Measurements from ENCODE around the gene DDC.

The DDC gene

DNA sequence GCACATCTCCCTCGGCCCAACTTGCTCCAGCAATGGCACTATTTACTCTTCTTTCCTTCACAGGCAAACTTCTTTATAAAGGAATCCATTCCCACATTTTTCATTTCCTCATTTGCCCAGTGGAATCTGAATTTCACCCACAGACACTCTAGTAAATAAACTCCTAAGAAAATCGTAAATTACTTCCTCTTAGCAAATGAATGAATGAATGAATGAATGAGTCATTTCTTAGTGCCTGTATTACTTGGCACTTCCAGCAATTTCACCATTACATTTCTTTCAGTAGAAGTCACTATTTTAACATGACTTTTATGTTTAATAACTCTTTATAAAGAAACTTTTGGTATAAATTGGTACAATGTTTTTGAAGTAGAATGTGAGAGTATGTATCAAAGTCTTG is 55.7 kb downstream of the DDC start:
- no peak for DNase-seq

DNA sequence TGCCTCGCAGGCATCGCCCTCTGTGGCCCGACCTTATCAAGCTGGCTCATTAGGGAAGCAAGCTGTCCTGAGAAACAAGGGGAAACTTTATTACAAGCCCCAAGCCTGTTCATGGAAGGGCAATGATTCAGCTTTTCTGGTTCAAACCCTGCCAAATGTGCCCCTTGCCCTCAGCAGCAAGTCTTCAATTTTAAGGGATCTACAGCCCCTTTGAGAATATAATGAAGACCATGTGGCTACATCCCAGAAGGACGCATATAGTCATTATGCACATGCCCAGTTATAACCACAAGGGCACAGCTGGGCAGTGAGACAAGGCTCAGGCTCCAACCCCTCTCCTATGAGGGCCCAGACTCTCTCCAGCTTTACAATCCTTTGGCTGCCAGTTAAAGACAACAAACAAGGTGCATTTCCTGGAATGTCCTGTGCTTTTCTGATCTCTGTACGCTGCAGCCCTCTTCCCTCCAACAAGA is 56.7 kb downstream of the DDC start:
- DNase-seq, result no peak

DNA sequence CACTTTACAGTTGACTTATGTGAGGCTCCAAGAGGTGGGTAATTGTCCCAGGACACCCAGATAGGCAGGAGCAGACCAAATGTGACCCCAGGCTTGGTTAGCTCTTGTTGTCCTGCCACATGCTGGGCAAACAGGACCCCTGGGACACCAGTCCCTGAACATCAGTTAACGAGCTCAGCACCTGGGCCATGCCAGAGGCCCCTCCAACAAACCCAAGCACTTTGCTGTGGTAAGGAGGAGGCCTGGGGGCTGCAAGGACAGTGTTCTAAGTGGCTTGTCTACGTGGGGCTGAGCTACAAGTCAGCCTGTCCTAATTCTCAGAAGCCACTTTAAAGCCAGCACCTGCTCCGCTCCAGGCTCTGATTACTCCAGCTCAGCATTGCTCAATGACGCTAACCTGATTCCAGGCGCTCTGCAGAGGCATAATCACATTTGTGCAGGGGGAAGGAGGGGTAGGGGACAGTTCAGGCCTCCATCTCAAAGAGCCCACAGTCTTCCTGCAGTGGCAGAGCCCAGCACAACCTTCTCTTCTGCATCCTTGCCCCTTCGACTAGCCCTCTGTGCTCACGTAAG is 57.2 kb downstream of the DDC start:
- peak; percentile 28 for DNase-seq

DNA sequence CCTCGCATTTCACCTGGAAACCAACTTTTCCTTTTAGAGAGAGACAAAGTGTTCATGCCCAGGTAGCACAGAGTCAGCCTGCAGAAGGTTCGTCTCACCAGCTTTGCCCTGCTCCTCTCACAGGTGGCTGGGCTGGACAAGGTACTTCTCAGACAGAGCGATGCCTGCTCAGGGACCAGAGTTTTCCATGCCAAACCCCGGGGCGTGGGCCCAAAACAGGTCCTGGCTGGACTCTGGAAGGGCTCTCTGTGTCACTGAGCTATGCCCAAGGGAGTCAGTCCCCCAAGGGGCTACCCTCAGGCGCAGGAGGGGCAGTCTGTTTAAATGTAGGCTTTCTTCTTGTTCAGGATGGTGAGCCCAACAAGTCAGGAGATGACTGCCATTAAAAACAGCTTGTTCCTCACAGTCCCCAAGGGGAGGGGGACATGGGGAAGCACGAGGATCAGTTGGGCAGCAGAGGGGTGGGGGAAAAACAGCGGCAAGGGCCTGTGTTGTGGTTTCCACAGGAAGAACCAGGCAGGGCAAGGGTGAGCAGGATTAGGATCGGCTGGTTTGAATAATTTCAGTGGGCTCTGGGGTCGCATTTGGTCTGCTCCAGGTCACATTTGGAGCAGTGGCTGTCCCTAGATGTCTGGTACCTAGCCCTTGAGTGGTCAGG is 59.5 kb downstream of the DDC start:
- no peak for DNase-seq

DNA sequence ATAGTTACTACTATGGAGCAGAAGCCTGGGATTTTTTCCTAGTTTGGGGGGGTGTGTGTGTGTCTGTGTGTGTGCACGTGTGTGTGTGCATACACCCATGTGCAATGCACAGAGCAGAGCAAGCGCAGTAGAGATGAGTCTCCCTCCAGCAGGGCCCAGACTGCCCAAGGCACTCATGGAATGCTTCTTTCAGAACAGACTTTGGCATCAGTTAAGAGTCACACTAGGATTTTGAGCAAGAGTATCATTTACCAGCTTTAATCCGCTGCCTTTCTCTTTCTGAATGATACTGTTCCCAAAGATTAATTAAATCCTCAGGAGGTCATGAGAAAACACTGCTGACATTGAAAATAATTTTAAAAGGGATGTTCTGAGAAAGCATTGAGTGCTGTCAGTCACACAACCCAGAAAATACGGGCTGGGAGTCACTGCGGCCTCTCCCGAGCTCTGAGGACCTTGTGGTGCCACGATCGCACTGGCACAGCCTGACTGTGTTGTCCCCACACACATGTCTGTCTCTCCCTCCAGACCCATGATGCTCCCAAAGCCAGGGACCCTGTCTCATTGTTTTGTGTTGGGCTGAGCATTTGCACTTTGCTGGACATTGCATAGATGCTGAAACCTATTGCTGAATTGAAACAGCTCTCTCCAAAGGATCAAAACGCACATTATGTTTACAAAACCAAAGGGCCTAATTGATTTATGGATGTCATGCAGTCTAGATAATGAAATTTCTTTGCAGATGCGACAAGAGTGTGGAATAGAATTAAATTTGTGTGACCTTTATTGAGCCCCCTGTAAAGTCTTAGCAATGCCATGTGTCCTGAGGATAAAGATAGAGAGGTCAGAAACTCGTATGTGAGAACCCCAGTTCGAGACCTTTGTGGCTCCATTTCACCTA is 60.3 kb downstream of the DDC start:
- no peak for DNase-seq

DNA sequence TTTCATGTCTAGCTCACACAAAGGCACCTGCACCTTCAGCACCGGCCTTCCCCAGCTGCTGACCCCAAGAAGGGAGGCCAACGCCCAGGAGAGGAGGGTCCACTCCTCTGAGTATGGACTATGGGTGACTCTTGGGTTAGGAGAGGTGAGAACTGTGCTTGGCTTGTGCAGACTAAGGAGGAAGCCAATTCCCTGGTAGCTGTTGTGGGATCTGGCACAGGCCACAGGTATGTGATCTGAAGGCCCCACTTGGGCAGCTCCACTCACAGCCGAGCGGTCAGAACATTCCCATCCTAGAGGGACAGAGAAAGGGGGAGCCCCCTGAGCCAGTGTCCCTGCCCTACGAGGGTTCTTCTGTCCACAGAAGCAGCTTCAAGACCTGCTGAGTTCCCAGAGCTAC is 62.3 kb downstream of the DDC start:
- no peak for DNase-seq

DNA sequence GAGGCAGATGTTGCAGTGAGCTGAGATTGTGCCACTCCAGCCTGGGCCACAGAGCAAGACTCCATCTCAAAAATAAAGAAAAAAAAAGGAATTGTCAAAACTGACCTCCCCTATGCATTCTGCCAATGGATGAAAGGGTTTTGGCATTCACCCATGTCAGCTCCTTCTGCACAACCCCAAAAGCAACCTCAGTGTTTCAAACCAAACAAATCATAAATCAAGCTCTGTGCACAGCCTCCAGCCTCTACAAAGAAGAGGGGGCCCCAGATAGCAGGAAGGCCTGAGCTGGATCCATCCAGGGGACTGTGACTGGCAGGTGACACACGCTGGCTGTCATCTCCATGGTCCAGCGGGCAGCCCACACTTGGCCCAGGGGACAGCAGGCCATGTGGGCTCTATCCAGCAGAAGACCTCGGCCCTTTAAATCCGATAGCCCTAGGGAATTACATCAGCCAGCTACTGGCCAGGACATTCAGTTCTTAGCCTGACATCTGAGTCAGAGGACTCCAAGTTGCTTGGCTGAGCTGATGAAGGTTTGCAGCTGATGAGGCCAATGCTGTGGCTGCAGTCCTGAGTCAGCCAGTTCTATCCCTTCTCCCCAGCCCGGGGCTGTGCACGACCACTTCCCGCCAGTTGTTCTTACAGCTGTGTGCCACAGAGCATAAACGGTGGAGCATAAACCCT is 63.1 kb downstream of the DDC start:
- no peak for DNase-seq

DNA sequence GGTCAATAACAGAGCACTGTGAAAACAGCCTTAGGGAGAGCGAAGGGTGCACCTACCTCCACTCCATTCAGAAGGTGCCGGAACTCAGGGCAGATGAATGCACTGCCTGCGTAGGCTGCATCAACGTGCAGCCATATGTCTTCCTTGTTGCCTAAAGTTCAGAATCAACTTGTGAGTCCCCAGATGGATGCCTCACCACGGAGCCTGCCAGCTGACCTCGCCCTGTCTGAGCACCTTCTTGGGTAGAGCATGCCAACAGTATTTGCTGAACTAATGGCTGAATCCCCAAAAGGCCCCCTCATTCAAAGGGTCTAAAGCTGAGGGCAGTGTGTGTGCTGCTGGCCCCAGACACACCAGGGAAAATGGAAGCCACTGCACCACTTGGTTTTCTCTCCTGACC is 66.1 kb downstream of the DDC start:
- DNase-seq, result no peak

DNA sequence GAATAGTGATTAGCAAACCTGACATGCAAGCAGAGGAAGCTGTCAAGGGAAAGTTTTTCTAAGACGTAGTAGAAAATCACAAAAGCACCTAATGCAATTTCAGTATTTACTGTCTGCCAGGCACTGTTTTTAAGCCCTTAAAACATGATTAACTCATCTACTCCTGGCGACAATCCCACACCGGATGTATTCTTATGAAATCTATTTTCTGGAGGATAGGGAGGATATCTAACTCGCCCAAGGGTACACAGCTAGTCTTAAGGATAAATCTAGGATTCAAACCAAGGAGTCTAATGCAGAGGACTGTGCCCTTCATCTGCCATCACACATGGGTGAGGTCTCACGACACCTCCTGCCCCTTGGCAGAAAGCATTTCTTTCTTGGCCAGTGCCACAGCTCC is 67.2 kb downstream of the DDC start:
- DNase-seq, result no peak

DNA sequence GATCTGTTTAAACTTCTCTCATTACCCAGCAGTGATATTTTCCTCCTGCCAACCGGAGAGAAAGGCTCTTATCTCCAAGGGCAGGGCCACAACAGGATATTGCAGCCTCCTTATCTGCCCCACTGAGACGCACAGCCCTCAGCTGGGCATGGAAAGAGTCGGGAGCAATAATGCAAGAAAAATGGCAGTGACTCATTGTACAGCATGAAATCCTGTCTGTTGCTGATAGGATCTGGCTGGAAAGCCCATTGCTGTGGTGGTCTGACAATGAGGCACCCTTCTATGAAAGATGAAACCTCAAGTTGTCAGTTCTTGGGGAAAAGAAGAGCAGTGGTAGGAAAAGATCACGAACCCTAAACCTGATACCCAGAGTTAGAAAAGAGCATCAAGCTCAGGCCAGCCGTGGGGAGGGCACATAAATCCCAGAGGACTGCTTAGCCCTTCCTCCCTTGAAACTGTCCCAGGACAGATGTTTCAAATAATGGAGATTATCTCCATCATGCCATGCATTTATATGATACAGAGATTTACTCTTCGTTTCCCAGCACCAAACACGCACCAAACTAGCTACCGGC is 68.0 kb downstream of the DDC start:
- no peak for DNase-seq

DNA sequence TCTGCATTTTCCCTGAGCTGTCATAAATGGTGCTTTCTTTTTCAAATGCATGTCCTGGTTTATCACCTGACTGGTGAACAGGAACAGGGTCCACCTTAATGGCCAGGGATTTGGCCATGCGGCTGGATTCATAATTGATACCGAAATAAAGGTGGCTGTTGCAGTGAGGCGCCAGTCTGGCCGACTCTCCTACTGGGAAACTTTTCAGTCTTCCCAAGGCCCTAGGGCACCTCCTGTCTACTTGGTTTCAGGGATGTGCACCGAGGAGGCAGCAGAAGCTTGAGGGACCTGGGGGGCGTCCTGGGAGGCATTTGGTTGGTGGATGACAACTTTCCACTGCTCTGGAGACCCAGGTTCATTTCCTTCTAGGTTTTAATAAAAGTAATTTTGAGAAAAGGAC is 68.6 kb downstream of the DDC start:
- no peak for DNase-seq

DNA sequence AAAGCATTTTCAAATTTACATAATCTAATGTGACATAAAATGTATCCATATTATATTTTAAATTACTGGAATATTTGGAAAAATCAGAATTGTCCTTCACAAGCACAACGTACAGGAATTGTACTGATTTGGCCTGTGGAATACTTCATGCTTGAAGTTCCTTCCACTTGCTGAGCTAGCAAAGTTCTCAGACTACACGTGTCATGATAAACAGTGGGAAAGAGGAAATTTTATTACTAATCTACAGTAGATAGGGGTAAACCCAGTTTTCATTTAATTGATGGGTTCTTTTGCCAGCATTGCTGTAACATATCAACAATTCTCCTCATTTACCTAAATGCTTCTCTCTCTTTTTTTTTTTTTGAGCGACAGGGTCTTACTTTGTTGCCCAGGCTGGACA is 69.5 kb downstream of the DDC start:
- DNase-seq, result no peak

DNA sequence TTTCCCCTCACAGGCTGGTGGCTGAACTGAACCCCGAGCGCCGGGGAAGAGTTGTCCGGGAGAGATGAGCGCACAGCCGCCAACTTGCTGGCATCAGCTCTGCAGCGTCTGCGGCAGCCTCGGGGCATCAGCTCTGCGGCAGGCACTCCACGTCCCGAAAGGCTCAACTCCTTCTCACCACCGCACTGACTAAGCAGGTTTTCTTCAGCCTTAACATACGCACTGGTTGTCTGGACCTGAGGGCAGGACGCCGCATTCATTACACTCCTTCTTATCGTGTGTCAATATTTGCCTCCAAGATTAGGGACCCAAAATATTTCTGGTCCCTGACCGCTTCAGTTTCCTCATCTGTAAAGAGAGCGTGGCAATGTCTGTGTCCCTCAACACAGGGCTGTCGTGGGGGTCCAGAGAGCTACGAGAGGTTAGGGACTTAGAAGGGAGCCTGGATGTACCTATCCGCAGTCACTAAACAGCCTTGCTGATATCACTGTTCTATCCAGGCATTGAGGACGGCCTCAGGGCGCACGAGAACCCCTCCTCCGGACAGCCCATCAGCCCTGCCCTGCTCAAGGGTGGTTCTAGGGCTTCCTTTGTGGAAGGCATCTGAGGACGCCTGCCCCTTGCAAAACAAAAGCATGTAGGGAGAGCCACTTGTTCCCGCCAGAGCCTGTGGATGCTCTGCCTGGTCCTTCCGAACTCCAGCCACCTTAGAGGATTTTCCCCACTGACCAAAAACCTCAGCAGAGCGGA is 72.3 kb downstream of the DDC start:
- DNase-seq, result no peak

DNA sequence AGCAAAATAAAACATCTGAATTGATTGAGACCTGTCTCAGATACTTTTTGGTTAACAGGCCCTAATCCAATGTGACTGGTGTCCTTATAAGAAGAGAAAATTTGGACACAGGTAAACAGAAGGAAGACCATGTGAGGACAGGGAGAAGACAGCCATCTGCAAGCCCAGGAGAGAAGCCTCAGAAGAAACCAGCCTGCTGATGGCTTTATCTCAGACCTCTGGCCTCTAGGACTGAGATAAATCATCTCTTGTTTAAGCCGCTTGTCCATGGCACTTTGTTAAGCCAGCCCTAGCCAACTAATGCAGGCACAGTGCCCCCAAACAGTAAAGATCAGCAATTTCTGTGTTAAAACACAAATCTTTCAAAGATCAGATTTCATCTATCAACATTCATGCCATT is 73.3 kb downstream of the DDC start:
- DNase-seq, result no peak

DNA sequence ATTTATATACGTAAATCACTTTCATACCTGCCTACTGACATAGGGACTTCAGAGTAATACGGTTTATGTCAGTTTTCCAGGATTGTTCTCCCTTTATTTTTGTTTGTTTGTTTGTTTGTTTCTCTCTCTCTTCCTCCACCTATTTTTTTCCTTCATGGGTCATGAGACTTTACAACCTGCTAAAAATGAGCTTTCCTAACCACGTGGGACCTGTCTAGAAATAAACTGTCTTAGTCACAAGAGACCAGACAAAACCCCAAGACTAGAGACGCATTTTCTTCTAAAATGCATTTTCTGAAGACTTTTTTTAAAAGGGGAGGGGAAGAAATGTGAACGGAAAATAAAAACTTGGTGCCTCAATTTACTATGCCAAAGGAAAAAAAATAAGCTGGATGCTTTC is 74.0 kb downstream of the DDC start:
- no peak for DNase-seq

DNA sequence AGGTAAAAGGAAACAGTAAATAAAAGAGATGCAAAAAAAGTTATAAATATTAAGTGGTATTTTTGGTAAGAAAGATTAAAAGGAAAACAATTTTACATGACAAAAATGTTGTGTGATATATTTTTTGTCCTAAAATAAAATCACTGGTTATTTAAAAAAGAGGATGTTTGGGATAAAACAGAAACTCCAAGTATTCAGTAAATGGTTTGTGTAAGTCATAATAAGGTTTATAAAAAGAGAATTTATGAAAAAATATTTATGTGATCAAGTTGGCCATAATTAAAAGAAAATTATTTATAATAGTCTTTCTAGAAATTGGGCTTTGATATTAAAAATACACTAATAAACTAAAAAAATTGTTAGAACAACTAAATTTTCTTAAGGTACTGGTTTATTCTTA is 76.8 kb downstream of the DDC start:
- no peak for DNase-seq

DNA sequence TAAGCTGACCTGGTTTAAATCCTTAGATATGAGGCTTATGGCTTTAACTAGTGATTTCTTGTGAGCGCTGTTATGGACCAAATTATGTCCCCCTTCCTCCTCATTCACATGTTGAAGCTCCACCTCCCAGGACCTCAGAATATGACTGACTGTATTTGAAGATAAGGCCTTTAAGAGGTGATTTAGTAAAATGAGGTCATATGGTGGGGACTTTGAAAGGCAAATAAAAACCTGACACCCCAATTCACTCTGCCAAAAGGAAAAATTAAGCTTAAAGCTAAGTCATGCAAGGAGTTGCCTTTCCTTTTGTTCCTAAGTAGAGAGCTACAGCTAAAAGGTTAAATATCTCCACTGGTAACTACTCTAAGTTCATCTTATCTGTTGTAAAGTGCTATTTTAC is 78.7 kb downstream of the DDC start:
- DNase-seq, result no peak

DNA sequence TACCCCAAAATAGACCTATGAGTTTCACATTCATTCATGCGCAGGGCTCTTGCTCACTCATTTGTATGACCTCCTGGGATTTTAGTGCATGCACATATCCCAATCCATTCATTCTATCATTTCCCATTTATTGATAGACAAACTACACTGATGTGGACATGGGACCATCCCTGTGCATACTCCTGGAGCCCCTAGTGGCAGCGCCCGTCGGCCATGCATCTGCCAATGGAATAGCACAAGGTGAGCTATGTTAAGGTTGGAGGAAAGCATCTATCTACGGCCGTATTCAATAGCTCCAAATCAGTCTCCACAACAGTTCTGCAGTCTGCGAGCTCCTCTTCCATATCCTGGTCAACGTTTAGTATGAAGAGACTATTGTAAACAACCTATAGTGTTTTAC is 83.3 kb downstream of the DDC start:
- no peak for DNase-seq

DNA sequence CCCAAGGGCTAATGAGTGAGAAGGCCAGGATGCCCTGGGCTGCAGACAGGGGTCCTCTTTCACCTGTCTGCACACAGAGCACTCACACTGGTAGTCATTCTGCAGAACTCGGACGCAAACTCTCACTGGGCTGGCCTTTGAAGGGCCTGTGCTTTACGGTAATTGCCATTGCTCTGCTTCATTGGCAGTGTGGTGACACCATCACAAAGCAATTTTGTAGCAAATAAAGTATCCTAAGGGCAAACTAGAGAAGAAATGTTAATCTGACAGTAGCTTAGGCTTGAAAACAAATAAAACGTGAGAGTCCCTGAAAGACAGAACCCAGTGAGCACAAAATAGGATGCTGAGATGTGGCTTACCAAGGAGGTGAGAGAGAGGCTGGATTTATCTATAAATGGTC is 84.4 kb downstream of the DDC start:
- no peak for DNase-seq

DNA sequence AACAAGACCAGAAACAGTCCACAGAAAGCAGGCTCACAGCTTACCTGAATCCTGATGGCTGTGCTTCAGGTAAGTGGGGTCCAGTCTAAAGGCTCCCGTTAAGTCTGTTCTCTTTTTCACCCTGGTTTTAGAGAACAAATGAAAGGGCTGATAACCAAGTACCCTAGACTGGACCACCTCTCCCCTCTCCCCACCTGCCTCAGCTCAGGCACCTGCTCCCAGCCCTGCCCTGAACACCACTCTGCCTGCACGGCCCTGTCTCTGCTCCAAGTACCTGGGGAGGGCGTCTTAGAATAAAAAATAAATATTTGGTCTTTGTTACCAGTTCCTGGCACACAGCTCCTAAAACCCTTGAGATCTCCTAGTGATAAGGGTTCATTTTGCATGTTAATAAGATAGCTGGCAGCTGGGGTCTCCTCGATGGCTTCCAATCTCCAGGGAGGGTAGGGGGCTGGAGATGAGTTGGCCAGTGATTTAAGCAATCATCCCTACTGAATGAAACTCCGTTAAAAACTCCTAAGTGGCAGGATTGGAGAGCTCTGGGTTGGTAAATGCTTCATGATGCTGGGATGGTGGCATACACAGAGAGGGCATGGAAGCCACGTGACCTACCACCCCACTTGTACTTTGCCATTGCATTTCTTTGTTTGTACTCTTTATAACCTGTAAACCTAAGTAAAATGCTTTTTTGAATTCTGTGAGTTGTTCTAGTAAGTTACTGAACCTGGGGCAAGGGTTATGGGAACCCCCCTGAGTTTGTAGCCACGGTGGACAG is 85.3 kb downstream of the DDC start:
- DNase-seq, result no peak

DNA sequence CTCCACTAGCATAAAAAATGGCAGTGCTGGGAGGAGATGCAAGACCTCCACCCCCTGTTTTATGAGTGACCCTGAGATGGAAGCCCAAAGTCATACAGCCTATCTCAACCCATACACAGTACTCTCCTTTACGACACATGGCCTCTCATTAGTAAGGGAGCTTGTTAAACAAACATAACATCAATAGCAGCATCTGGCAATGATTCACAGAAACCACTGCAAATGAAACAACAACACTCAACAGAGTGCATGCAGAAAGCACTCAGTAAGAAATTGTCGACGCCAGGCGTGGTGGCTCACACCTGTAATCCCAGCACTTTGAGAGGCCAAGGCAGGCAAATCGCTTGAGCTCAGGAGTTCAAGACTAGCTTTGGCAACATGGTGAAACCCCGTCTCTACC is 87.6 kb downstream of the DDC start:
- no peak for DNase-seq
